ENCODE results near the gene SIGLEC7.
A peak's percentile ranks its signal among the peaks of the same experiment; 100 is the strongest.
"Not testable (repeated sequence)": the region's sequence is repeated elsewhere in the genome, so short reads cannot be mapped to it uniquely, and the experiment has no call there.

SIGLEC7 gene

DNA sequence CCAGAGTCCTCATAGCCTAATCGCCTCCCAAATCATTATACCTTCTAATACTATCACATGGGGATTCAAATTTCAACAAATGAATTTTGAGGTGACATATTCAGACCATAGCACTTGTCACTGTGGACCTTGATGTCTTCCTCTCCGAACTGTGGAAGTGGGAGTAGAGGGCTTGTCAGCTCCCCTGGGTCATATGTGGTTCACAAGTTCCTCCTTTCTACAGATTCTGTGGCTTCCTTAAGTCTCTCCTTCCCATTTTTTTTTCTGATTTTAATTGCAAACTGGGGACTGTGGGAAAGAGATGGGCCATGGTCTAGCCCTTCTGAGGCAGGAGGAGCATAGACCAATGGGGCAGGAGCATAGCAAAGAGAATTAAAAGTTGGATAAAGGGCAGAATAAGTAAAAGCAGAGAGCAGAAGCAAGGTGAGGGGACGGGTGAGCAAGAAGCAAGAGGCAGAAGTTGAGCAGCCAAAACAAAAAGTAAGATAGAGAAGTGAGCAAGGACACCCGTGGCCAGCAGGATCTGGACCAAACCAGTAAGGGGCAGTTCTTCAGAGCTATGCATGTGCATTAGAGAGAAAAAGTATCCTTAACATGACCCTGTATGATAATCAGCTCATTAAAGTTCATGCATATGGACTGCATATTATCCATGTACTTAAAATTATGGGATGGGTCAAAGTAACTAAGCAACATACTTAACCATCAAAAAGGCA, 2.6 kb upstream of the SIGLEC7 start:
- DNase-seq = no peak

DNA sequence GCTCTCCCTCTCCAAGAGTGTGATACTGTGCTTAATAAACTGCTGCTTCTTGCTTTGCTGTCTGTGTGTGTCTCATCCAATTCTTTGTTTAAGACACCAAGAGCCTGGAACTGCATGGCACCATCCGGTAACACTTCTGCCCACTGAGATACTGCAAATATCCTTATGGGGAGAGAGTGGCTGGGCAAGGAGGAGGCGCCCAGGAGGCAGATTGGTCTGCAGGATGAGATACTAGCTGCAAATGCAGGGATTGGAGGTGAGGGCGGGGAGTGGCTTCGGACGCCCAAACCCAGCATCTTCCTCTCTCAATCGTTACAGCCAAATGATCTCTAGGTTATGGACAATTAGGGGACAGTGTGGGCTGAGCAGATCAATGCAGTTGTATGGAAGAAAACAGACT, 1.7 kb upstream of the SIGLEC7 start:
- no peak for DNase-seq

DNA sequence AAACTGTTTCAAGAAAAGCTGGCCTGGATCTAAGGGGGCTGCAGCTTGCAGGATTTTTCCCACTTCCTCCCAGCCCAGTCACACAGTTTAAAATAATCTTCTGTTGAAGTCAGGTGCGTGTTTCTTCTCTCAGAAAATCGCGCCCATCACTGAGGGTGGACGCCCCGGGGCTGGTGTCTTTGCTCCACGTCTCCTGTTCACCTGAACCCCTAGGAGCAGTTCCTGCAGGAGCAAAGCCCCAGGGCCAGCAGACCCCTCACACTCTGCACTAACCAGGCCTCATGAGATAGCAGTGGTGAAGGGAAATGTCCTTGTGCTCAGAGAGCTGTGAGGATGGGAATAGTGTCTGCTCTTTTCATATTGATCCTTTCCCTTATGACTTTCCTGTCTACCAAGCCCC, 920 bp upstream of the SIGLEC7 start:
- DNase-seq = no peak

DNA sequence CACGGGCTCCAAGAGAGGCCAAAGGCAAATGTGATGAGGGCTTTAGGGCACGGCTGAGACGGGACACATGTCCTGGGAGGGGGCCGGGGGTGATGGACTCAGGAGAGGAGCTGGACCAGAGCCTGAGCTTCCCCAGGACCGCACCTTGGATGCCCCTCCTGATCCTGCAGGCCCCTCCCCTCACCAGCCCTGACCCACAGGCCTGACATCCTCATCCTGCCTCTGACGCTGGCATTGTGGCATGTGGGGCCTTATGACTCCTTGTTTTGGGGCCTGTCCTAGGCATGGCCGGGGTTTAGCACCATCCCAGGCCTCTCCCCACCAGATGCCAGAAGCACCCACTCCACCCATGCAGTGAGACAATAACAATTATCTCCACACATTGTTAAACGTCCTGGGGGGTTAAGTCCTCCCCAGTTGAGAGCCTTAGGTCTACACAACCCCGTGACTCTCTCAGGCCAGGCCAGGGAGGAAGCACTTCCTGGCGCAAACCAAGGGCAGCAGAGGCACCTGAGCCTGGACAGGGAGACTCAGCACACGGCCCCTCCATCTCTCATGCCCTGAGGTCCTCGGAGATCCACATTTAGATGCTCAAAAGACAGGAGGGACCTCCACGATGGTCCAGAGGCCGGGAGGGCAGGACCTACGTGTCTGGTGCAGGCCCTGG, 841 bp downstream of the SIGLEC7 start:
- DNase-seq = not testable (repeated sequence)

DNA sequence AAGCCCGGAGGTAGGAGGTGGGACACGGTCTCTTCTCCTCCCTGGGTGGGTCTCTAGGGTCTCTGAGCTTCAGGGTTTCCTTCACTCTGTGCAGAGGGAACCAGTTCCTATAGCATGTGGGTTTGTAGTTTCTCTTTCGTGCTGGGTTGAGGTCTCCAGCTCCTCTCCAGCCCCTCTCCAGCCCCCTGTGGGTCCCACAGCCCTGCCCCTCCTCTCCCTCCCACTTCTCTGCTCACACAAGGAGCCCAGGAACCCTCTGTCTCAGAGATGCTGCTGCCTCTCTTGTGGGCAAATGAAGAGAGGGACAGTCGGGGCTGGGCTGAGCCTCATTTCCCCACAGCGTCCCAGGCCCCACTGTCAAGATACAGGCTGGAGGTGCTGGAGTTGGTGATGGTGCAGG, 1.4 kb downstream of the SIGLEC7 start:
- DNase-seq = no peak

DNA sequence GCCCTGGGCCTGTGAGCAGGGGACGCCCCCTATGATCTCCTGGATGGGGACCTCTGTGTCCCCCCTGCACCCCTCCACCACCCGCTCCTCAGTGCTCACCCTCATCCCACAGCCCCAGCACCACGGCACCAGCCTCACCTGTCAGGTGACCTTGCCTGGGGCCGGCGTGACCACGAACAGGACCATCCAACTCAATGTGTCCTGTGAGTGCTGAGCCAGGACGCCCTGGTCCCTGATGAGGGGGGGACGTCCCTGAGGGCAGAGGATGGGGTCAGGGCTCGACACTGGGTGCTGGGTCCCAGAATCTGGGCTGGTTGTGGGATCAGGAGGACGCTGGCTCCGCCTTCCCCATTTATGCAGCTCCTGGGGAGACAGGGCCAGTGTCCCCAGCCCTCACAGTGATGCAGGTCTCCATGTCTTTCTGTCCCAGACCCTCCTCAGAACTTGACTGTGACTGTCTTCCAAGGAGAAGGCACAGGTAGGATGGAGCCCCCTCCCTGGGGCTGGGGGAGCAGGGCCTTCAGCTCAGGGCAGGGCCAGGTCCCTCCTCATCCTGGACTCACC, 2.5 kb downstream of the SIGLEC7 start:
- no peak for DNase-seq

DNA sequence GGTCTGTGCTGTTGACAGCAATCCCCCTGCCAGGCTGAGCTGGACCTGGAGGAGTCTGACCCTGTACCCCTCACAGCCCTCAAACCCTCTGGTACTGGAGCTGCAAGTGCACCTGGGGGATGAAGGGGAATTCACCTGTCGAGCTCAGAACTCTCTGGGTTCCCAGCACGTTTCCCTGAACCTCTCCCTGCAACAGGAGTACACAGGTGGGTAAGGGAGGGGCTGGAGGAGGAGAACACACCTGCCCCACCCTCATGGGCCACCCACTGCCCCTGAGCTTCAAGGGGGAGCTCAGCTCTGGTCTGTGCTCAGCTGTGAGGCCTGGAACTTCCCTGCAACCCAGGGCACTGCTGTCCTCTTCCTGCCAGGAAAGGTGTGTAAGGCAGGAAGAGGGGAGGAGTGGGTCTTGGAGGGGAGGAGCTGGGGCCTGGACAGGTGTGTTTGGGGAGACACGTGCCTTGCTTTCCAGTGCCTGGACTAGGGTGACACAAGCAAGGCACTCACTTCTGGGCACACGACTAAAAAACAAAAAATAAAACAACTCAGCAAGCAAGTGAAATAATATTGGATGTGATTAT, 3.9 kb downstream of the SIGLEC7 start:
- DNase-seq = no peak

DNA sequence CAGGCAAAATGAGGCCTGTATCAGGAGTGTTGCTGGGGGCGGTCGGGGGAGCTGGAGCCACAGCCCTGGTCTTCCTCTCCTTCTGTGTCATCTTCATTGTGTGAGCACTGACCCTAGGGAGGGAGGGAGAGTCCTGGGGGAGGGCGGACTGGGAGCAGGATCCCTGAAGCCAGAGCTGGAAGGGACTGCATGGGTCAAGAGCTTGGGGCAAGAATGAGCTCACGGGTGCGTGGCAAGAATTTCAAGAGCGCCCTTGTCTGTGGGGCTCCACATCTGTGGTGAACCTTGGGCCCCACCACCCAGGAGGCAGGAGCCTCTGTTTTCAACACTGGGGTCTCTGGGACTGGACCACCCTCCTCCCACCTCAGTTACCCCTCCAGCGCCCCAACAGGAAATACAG, 4.7 kb downstream of the SIGLEC7 start:
- DNase-seq = no peak

DNA sequence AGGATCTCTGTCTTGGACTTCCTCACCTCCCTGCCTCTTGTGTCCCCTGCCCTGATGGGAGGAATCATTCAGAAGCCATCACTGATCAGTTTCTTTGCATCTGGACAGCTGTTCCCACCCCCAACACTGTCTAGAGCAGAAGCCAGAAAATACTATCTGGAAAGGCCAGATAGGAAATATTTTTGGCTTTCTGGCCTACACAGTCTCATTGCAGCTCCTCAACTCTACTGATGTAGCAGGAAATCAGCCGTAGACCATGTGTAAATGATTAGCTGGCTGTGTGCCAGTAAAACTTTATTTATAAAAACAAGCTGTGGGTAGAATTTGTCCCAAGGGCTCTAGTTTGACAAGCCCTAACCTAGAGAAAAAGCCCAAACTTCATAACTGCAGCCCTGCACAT, 5.6 kb downstream of the SIGLEC7 start:
- DNase-seq = no peak

DNA sequence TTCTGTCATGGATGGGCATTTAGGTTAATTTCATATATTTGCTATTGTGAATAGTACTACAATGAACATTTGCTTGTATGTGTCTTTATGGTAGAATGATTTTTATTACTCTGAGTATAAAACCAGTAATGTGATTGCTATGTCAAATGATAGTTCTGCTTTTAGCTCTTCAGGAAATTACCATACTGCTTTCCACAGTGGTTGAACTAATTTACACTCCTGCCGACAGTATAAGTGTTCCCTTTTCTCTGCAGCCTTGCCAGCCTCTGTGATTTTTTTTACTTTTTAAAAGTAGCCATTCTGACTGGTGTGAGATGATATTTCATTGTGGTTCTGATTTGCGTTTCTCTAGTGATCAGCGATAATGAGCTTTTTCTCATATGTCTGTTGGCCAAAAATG, 6.5 kb downstream of the SIGLEC7 start:
- no peak for DNase-seq

DNA sequence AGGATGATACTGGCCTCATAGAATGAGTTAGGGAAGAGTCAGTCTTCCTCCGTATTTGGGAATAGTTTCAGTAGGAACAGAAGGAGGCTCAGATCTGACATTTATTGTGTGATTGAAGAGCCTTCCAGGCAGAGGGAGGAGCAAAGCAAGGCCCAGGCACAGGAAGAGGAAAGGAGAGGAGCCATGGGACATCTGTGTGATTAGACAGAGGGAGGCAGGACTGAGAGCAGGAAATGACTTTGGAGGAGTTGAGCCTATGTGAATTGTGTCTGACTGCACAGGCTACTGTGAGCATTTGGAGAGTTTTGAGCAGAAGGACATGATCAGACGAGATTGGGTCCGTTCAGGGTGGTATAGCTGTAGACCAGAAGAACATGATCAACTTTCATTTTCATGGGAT, 8.5 kb downstream of the SIGLEC7 start:
- DNase-seq = no peak

DNA sequence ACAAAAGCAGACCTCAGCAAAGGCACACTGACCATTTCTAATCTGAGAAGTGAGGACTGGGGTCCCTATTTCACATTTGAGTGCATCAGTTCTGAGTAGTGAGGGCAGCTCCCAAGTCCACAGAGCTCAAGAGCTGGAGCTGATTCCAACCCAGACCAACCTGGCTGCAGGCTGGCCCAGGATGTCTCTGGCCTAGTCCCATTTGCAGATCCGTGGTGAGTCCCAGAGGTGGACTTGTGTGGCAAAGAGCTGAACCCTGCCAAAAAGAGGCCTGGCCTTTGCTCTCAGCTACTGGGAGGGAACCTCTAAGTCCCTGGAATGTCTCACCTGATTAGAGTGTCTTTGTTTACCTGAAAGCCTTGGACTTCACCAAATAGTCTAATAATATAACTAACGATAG, 14.6 kb downstream of the SIGLEC7 start:
- DNase-seq = no peak

DNA sequence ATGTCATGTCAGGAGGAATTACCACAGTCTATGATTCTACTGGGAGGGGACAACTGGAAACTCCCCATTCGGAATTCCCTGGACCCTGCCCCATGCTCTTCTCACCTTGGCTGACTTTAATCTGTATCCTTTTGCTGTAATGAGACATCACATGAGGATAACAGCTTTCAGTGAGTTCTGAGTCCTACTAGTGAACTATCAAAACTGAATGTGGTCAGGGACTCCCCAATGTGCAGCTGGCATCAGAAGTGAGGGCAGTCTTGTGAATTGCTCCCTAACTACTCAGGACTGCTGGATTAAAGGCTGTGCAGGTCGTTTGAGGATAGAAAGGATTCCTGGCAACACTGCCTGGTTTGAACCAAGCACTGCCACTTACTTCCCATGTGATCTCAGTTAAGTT, 15.2 kb downstream of the SIGLEC7 start:
- no peak for DNase-seq

DNA sequence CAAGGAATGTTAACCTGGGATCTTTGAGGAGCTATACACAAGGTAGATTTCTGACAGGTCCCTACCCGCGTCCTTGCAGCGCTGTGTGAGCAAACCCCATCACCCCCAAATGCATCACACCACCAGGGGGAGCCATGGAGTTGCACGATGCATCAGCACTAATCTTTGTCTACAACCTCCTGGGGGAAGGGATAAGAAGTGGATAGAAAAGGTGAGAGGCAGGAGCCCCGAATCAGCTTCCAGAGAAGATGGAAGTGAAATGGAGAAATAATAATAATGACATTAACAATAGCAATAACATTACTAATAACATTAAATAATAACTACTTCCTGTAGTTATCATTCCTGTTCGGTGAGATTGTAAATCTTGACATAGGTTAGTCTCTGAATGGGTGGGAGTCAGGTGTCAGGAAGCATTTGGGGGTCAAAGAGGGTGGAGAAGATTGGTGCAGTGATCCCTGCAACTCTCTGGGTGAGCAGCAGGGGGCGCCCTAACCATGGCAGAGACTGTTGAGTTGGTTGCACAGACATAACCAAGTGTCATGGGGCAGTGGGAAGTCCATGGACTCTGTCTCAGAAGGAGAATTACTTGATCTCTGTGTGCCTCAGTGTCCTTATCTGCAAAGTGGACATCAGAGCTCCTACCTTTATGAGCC, 16.5 kb downstream of the SIGLEC7 start:
- peak in 1 of 2 experiments; percentile 22 for DNase-seq

DNA sequence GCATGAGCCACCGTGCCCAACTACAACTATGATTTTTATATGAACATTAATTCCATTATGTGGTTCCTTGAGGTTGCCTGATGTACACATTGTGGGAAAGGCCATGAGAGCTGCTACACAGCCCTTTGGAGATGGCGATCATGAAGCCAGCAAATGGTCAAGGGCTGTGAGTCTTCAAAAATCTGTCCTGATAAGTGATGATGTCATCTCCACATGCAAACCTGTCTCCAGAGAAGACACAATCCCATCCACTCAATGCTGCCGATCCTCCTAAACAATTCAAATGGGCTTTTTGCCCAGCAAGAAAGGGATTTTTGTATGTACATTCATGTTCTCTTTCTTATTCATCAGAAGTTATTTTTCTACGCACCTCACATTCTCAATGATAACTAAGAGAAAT, 17.6 kb downstream of the SIGLEC7 start:
- DNase-seq = no peak

DNA sequence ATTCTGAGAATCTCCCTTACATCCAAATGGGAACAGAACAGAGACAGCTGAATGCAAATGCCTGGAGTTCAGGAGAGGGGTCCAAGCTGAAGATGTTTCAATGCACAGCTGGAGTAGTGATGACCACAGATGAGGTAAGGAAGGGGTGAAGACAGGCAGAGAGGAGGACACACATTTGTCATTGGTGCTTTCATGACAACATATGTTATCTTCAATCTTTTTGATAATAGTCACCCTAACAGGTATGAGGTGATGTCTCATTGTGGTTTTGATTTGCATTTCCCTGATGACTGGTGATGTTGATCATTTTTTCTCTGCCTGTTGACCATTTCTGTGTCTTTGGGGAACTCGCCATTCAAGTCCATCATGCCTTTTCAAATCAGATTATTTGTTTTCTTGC, 19.2 kb downstream of the SIGLEC7 start:
- no peak for DNase-seq

DNA sequence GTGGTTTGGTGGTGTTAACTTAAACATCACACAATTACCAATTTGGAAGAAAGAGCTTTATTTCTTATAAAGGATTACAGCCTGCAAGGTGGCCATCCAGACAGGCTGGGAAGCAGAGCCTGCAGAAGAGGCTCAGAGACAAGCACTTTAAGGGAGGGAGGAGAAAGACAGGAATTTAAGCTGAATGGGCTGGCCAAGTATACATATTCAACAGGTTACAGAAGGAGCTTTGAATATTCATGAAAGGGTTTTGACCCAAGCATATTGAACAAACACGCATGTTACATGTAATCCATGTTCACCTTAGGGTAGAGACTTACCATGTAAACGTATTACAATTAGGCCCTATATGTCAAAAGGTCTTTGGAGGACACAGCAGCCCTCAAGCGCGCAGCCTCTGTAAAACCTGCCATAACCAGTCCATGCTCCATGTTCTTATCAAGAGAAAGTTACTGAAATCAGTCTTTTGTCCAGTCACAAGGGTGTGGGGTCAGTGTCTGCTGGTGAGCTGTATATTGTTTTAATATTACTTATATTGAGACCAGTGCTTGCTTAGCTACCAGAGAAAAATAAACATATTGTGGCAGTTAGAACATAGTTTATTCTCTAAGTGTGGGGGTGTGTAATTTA, 19.9 kb downstream of the SIGLEC7 start:
- DNase-seq = no peak

DNA sequence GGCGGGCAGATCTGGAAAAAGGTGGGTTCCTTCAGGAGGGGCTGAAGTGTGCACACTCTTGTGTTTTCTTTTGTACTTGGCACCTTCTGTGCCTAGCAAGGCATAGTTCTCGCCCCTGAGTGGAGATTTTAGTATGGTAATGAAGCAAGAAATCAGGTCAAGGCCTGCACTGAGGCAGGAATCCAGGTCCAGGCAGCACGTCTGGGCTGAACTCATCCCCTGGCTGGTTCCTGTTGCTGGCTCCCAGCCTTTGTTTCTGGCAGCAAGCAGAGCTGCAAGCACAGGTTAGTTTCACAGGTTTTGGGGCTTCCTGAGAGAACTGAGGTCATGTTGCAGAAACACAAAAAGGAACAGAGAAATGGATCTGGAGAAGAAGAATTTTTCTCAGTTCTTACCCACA, 21.2 kb downstream of the SIGLEC7 start:
- DNase-seq = no peak

DNA sequence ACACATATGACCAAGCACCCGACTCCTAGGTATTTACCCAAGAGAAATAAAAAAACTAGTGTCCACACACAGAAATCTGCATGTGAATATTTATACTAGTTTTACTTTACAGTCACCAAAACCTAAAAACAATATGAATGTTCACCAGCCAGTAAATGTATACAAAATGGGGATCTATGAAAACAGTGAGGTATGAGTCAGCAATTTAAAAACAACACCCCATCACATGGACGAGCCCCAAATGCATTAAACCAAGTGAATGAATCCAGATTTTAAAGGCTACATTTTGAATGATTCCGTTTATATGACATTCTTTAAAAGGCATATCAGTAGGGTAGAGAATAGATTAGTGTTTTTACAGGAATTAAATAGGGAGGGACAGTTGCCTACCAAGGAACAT, 22.1 kb downstream of the SIGLEC7 start:
- no peak for DNase-seq

DNA sequence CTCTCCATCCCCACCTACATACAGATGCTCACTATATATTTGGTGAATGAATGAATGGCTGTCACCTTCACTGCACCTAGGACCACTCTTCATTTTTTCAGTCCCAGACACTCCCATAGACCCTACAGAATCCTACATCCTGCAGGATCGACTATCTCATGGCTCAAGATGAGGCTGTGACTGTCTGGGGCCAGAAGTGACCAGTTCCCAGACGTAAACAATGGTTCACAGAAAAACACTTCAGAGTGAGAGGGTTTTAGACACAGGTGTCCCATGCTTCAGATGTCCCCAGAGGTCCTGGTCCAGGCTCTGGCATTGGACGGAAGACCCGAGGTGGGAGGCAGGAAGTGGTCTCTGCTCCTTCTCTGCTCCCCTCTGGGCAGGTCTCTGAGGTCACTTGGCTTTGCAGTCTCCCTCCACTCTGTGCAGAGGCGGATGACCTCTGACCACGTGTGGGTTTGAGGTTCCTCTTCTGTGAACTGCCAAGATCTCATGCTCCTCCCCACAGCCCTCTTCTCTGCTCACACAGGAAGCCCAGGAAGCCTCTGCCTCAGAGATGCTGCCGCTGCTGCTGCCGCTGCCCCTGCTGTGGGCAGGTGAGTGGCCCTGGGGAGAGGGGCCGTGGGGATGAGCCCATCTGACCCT, 24.9 kb downstream of the SIGLEC7 start:
- no peak for DNase-seq

DNA sequence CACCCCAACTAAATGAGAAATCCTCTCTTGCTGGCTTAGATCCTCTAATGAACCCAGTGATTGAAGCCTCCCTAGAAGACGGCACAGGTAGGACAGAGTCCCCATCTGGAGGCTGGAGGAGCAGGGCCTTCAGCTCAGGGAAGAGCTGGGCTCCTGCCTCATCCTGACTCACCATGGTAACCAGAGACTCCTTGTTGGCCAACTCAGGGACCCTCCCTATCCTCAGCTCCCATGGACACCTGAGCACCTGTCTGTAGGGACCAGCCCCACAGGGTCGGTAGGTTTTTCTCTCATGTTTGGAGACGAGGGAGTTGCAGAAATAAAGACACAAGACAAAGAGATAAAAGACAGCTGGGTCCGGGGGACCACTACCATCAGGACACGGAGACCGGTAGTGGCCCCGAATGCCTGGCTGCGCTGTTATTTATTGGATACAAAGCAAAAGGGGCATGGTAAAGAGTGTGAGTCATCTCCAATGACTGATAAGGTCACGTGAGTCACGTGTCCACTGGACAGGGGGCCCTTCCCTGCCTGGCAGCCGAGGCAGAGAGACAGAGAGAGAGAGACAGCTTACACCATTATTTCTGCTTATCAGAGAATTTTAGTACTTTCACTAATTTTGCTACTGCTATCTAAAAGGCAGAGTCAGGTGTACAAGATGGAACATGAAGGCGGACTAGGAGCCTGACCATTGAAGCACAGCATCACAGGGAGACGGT, 26.6 kb downstream of the SIGLEC7 start:
- no peak for DNase-seq

Data from SW 1271 (cell line).